T-helper 2 cell treated with Interferon-gamma antibody and Interleukin-4, amounts not matched to agents 5 μg/mL and 100 μg/mL, for 36 hours (primary cell): ENCODE data around the gene HECW1.

Experiments used
- DNase-seq: peaks from one replicate; pipeline ENCODE4 v3.0.0; 2021; ENCODE audit warnings: low spot score
- H3K27ac Mint-ChIP-seq: one replicate; pipeline ENCODE4 v1.8.0; 2021; ENCODE audit warnings: mild to moderate bottlenecking, mixed read lengths
- H3K27me3 Mint-ChIP-seq: one replicate; pipeline ENCODE4 v1.8.0; 2021; ENCODE audit warnings: low read depth, mixed read lengths
- H3K36me3 Mint-ChIP-seq: one replicate; pipeline ENCODE4 v1.8.0; 2021; ENCODE audit warnings: low read depth, mixed read lengths
- H3K4me1 Mint-ChIP-seq: one replicate; pipeline ENCODE4 v1.8.0; 2021; ENCODE audit warnings: low read depth, mixed read lengths
- H3K4me3 Mint-ChIP-seq: one replicate; pipeline ENCODE4 v1.8.0; 2022; ENCODE audit warnings: mild to moderate bottlenecking, moderate library complexity, mixed read lengths
- H3K9me3 Mint-ChIP-seq: one replicate; pipeline ENCODE4 v1.8.0; 2021; ENCODE audit warnings: mixed read lengths

HECW1 gene

DNA sequence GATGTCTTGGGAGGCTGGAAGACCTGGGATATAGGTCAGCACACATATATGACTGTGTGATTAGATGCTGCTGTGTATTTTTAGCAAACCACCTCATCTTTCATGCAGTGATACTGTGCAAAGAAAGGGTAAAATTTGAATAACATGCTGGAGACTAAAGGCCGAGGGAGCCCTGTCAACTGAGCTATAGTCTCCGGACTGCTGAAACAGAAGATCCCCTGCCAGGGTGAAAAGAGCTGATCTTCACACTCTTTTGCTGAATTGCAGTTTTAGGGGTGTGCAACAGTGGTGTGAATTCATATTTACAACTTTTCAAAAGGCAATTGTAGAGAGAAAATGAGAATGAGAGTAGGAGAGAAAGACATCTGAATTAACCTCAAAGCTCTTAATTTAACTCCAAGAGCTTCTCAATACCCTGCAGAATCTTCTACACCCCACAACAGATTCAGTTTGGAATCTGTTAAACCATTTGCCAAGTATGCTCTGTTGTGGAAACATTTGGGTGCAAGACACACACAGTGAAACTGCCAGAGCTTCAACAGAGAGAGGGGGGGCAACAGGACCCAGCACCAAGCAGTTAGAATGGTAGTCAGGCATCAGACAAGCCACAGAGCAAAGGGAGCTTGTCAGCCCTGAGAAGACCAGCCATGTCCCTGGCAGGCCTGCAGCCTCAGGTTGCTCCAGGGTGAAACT, 280.3 kb downstream of the HECW1 start:
- Mint-ChIP-seq H3K27ac (no peak overlapping the region), H3K4me1 (no peaks in the 10 kb centered on the region), H3K4me3 (no peak overlapping the region), H3K9me3 (no peaks in the 10 kb centered on the region), H3K36me3 (no peaks in the 10 kb centered on the region), H3K27me3 (peaks cover 10% of the 10 kb centered on the region)
- DNase-seq, result no peak

DNA sequence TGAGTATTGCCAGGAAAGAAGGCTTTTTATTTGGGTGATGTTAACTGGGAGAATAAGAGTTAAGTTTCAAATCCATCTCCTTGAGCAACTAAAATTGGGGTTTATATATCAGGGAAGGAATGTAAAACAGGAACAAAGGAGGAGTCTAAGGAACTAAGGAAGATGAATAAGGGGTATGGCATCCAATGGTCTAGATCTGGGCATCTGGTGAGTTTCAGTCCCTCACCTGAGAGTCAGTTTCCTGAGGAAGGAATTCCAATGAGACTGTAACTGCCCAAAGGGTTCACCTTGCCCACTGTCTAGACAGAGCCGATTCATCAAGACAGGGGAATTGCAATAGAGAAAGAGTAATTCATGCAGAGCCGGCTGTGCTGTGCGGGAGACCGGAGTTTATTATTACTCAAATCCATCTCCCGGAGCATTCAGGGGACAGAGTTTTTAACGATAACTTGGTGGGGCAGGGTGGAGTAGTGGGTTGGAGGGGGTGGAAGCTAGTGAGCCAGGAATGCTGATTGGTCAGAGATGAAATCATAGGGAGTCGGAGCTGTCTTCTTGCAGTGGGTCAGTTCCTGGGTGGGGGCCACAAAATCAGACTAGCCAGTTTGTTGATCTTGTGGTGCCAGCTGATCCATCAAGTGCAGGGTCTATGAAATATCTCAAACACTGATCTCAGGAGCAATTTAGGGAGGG, 282.1 kb downstream of the HECW1 start:
- no peak for DNase-seq
- Mint-ChIP-seq H3K4me1 (no peaks in the 10 kb centered on the region), H3K36me3 (no peaks in the 10 kb centered on the region), H3K9me3 (no peaks in the 10 kb centered on the region), H3K27me3 (peaks cover 10% of the 10 kb centered on the region), H3K27ac (no peak overlapping the region), H3K4me3 (no peak overlapping the region)

DNA sequence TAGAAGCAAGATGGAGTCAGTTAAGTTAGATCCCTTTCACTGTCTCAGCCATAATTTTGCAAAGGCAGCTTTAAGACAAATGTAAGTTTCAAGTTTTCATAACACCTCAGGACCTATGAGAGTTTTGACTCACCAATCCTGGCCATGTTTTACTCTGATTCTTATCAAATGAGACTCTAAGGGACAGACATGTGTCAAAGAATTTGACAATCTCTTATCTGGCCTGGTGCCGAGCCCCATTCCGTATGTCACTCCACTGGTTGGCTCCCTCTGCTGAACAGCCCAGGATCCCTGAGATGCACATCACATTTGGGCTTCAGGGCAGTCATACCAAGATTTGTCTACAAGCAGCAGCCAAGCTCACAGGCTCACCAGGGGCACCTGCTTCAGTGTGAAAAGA, 282.9 kb downstream of the HECW1 start:
- peaks cover 10% of the 10 kb centered on the region for H3K27me3 Mint-ChIP-seq
- no peak overlapping the region for H3K4me3 Mint-ChIP-seq
- H3K4me1 Mint-ChIP-seq, result no peaks in the 10 kb centered on the region

DNA sequence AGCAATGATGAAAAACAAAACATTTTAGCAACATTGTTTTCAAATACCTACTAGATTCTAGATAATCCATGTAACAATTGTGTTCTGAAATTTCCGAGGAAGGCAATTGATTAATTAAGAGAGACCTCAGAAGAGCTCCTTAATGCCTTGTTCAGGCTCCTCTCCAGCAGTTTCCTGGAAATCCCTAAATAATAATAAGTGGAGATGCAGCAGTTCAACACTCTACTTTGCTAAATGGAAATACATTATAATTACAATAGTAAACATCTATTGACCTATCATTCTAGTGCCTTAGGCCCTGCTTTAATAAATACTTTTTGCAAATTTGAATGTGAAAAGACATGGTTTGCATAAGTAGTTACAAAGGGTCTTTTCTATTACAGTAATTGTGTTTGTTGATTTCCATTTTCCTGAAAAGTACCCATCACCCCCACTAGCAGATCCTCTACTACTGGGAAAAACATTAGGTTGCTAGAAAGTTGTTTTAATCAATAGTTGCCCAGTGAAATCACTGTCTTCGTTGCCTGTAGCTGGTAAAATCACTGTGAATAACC, 283.8 kb downstream of the HECW1 start:
- Mint-ChIP-seq H3K36me3 (no peaks in the 10 kb centered on the region), H3K4me3 (no peak overlapping the region), H3K4me1 (no peaks in the 10 kb centered on the region), H3K9me3 (no peaks in the 10 kb centered on the region), H3K27me3 (peaks cover 15% of the 10 kb centered on the region), H3K27ac (no peak overlapping the region)
- DNase-seq, result no peak

More for the DNA sequence above, 282.9 kb downstream of the HECW1 start:
- H3K9me3 Mint-ChIP-seq, result no peaks in the 10 kb centered on the region
- DNase-seq, result no peak
- no peaks in the 10 kb centered on the region for H3K36me3 Mint-ChIP-seq
- no peak overlapping the region for H3K27ac Mint-ChIP-seq

DNA sequence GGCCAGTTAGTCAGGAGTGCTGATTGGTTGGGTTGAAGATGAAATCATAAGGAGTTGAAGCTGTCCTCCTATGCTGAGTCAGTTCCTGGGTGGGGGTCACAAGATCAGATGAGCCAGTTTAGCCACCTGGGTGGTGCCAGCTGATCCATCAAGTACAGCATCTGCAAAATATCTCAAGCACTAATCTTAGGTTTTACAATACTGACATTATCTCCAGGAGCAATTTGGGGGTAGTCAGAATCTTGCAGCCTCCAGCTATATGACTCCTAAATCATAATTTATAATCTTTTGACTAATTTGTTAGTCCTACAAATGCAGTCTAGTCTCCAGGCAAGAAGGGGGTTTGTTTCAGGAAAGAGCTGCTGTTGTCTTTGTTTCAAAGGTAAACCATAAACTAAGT, 286.4 kb downstream of the HECW1 start:
- Mint-ChIP-seq H3K4me3 (no peak overlapping the region), H3K27me3 (peaks cover 22% of the 10 kb centered on the region), H3K4me1 (no peaks in the 10 kb centered on the region), H3K9me3 (no peaks in the 10 kb centered on the region), H3K27ac (no peak overlapping the region), H3K36me3 (no peaks in the 10 kb centered on the region)
- DNase-seq, result no peak

DNA sequence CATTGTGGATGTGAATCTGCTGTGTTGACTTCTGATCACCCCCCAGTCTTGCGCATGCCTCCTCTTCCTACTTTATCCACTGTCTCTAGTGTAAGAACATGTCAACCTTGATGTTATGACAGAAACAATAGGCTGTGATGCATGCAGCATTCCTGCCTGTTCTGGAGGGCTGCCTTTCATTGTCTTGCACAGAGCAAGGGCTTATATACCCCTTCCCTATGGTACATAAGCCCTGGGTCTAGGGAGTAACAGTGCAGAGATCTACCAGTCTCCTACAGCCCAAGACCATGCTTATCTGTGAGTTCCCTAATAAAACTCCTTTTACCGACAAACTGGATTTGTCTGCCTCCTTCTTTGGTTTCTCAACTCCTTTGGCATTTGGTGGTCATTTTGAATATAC, 293.5 kb downstream of the HECW1 start:
- H3K27me3 Mint-ChIP-seq, result peaks cover 9% of the 10 kb centered on the region
- no peaks in the 10 kb centered on the region for H3K4me1 Mint-ChIP-seq
- no peak overlapping the region for H3K4me3 Mint-ChIP-seq
- no peak overlapping the region for H3K27ac Mint-ChIP-seq
- H3K9me3 Mint-ChIP-seq, result no peaks in the 10 kb centered on the region
- no peaks in the 10 kb centered on the region for H3K36me3 Mint-ChIP-seq
- DNase-seq, result no peak

DNA sequence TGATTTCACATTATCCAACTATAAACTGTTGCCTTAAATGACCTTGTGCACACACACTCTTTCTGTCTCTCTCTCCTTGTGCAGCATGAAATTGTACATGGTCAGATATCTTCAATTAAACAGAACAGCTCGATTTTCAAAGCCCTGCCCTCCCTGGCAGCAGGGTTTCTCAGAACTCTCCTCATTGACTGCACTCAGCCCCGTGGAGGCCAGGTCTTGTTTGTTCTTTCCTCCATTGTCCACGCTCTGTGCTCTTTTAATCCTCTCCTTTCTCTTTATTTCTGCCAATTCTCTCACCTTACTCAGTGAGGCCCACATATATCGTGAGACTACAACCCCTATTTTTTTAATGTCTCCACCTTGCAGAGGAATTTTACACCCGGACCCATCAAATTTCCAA, 294.5 kb downstream of the HECW1 start:
- H3K9me3 Mint-ChIP-seq, result no peaks in the 10 kb centered on the region
- H3K36me3 Mint-ChIP-seq, result no peaks in the 10 kb centered on the region
- H3K27me3 Mint-ChIP-seq, result peaks cover 6% of the 10 kb centered on the region
- no peak for DNase-seq
- no peak overlapping the region for H3K4me3 Mint-ChIP-seq
- no peaks in the 10 kb centered on the region for H3K4me1 Mint-ChIP-seq
- H3K27ac Mint-ChIP-seq, result no peak overlapping the region

DNA sequence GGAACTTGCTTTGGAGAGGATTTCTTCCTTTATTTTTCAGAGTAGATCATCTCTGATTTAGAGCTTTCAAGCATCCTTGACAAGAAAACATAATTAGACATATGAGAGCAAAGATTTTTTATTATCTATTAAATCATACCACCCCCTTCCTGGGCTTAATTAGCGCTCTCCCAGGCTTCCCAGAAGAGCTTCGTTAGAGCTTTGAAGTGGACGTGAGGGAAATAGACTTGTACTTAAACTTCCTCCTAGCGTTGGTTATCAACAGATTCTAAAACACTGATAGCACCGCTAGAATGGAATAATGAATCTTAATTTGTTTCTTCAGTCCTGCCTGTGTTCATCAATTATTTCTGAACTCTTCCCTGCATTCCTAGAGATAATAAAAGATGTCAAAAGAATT, 296.5 kb downstream of the HECW1 start:
- Mint-ChIP-seq H3K4me1 (no peaks in the 10 kb centered on the region), H3K27ac (no peak overlapping the region), H3K4me3 (no peak overlapping the region), H3K27me3 (no peaks in the 10 kb centered on the region), H3K36me3 (no peaks in the 10 kb centered on the region), H3K9me3 (no peaks in the 10 kb centered on the region)
- DNase-seq, result no peak

DNA sequence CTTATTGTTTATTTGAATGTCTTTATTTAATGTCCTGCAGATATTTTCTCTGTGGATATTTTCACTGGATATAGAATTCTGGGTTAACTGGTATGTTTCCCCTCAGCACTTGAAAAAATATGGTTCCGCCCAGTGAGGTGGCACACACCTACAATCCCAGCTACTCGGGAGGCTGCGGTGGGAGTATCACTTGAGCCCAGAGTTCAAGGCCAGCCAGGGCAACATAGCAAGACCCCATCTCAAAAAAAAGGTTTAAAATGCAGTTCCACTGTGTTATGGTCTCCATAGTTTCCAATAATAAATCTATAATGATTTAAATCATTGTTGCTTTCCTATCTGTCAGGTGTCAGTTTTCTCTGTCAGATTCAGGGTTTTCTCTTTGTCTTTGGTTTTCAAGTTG, 305.0 kb downstream of the HECW1 start:
- Mint-ChIP-seq H3K4me3 (no peak overlapping the region), H3K27me3 (peaks cover 6% of the 10 kb centered on the region), H3K27ac (no peak overlapping the region), H3K4me1 (no peaks in the 10 kb centered on the region), H3K9me3 (peaks cover 3% of the 10 kb centered on the region), H3K36me3 (no peaks in the 10 kb centered on the region)
- no peak for DNase-seq

DNA sequence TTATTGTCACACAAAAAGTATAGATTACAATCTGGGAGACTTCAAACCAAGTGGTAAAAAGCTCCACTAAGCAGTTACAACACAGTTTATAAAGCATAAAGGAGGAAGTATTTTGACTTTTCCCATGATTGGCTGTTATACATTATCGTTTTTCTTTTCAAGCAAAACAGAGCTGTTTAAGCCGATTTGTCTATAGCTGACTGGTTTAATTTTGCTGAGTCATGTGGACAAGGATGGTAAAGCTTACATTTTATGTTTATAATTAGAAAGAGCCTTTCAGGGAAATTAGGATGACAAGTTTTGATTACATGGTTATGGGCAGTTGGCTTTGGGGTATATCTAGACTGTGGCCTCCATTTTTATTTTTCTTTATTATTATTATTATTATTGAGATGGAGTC, 318.0 kb downstream of the HECW1 start:
- Mint-ChIP-seq H3K27ac (no peak overlapping the region), H3K36me3 (no peaks in the 10 kb centered on the region), H3K4me3 (no peak overlapping the region), H3K9me3 (no peaks in the 10 kb centered on the region), H3K27me3 (peaks cover 3% of the 10 kb centered on the region), H3K4me1 (no peaks in the 10 kb centered on the region)
- DNase-seq, result no peak

DNA sequence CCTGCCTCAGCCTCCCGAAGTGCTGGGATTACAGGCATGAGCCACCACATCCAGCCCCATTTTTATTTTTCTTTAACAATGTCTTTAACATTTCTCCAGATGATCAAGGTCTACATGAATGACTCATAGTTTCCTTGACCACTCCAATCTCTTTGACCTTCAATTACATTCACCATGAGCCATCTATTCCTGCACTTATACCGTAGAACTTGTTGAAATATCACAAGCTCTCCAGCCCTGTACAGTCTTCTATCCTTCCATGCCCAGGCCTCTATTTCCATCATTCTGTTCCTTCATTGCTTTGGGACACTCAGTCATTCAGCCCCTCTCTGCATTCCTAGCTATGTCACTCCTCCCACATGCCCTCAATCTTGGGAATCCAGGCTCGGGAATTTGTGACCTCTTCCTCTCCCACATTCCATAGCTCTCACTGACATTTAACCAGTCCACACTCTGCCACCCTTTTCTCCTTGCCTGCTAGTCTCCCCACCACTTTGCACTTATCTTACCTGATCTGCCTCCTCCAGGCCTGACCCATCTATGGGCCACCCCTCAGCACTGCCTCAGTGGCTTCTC, 318.7 kb downstream of the HECW1 start:
- Mint-ChIP-seq H3K27ac (no peak overlapping the region), H3K9me3 (no peaks in the 10 kb centered on the region), H3K36me3 (no peaks in the 10 kb centered on the region), H3K4me1 (no peaks in the 10 kb centered on the region), H3K27me3 (peaks cover 3% of the 10 kb centered on the region), H3K4me3 (no peak overlapping the region)
- DNase-seq, result no peak

DNA sequence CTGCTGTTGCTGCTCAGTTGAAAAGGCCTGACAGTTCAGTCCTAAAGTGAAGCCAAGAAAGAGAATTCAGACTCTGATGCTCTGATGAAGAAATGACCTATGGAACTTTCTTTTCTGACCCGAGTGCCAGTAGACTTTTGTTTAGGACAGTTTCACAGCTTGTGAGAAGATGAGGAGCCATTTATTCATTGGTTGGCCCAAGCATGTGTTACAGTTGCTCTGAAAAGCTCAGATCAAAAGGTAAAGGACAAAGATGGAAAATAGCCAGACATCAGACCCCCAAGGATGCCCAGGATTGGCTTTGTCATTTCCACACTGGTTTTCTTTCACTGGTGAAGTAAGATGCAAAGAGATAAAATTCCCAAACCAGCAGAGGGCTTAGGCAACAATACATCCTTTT, 321.2 kb downstream of the HECW1 start:
- Mint-ChIP-seq H3K4me3 (no peak overlapping the region), H3K27me3 (peaks cover 3% of the 10 kb centered on the region), H3K36me3 (no peaks in the 10 kb centered on the region), H3K9me3 (no peaks in the 10 kb centered on the region), H3K4me1 (peaks cover 1% of the 10 kb centered on the region), H3K27ac (no peak overlapping the region)
- DNase-seq, result no peak

DNA sequence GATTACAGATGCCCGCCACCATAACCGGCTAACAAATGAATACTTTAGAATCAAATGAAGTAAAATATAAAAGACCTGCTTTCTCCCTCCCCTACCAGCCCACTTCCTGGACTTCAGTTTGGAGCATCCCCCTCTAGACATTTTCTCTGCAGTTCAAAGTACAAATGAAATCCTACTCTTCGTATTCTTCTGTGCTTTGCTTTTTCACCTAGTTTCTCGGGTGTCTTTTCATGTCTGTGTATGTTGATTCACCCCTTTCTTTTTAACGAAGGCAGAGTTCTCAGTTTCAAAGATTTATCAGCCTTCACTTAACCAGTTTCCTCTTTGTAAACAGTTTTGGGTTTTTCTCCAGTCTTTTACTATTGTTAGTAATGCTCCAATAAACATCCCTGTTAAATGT, 324.6 kb downstream of the HECW1 start:
- Mint-ChIP-seq H3K36me3 (no peaks in the 10 kb centered on the region), H3K27ac (no peak overlapping the region), H3K4me3 (no peak overlapping the region), H3K9me3 (no peaks in the 10 kb centered on the region), H3K4me1 (peaks cover 1% of the 10 kb centered on the region), H3K27me3 (no peaks in the 10 kb centered on the region)
- DNase-seq, result no peak

DNA sequence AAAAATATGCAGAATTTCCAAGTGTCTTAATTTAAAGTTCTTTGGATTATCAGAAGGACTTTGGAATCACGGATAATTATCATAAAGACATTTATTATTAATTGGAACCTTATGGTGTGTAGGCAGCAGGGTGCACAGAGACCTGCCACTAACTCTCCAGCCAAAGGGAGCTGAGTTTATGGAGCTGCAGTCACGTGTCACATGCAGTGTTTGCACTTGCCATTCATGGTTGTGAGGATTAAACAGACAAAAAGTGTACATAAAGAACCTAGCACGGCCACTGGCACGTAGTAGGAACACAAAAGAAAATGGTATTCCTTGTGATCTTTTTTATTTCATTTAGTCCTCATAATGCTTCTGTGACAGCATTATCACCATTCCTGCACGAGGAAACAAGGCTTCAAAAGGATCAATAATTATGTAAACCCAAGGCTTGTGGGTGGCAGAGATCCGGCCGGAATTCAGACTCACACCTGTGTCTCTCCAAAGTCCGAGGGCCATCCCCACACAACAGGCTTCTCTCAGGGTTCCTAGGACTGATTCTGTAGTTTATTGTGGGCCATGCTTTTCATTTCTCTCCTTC, 326.5 kb downstream of the HECW1 start:
- no peaks in the 10 kb centered on the region for H3K36me3 Mint-ChIP-seq
- no peaks in the 10 kb centered on the region for H3K27me3 Mint-ChIP-seq
- peaks cover 1% of the 10 kb centered on the region for H3K4me1 Mint-ChIP-seq
- H3K27ac Mint-ChIP-seq, result no peak overlapping the region
- H3K9me3 Mint-ChIP-seq, result no peaks in the 10 kb centered on the region
- H3K4me3 Mint-ChIP-seq, result no peak overlapping the region
- no peak for DNase-seq
